NCI-H187 (cell line): ENCODE measurements around the gene MYCBP.
"Not testable (repeated sequence)": the region's sequence is repeated elsewhere in the genome, so short reads cannot be mapped to it uniquely, and the experiment has no call there.

Experiments
- DNase-seq, 2 experiments: peaks; one replicate each; lab custom pipeline; 2025; lab: John Stamatoyannopoulos, UW

Gene MYCBP, protein sequence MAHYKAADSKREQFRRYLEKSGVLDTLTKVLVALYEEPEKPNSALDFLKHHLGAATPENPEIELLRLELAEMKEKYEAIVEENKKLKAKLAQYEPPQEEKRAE

DNA sequence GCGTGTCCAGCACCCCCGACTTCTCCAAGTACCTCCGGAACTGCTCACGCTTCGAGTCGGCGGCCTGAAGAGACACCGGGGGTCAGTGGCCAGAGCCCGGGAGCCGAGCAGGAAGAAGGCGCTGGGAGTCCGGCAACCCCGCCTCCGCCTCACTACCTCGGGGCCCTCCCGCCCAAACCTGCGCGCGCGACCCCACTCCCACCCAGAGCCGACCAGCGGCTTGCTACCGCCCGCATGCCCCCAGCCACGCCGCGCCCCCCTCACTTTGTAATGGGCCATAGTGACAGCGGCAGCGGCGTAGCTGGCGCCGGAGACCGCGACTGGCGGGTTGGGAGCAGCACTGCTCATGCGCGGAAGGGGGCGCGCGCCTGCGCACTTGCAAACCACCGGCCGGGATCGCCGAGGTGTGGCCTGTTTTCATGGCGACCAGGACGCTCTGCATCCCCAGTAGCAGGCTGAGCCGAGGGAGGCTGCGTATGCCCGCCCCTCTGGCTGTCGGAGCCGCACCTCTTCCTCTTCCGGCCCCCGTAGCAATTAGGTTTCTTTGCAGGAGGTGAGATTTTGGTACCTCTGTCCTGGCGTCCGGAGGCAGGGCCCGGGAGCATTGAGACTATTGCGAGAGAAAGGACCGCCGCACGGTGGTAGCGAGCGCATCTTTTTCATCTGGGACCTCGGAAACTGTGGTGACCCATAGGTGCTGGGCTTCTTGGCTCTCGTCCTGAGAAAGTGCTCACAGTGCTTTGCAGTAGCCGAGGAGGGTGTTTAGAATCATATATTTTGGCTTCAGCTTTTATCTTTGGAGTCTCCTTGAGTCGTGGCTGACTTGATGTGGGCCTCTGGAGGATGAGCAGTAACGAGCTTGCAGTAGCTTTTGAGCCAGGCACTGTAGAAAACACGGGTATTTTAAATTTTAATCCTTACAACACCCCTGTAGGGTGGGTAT, at the start of gene MYCBP:
MYCBP (minus strand) TSS at position 322 of the 943 bp plus-strand sequence; CDS start at position 279, 43 bp downstream.
- DNase-seq: peak; percentile 87 to 93

DNA sequence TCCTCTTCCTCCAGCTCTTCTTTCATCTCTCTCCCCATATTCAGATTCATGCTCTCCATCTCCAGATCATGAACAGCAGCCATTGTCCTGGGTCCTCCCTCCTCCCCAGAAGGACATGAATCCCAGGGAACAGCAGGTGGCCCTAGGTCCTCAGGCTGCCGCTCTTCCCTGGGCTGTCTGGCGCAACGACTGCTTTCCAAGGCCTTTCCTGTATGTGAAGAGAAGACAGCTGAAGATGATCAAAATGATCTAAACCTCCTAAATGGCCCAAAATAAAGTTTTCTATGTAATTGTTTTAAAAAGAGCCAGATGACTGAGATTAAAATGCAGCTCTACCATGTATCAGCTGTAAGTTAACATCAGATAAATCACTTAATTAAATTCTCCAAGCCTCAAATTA, 46.0 kb upstream of the MYCBP start:
- no peak for DNase-seq

- DNase-seq: no peak
Observed at GRCh38 chr1:38918568-38918967, 45.4 kb upstream of the MYCBP start.

GRCh38 chr1:38917772-38918171, 44.6 kb upstream of the MYCBP start:
- no peak for DNase-seq

GRCh38 chr1:38917337-38917736, 44.2 kb upstream of the MYCBP start:
- DNase-seq: no peak

- DNase-seq: no peak
Observed at GRCh38 chr1:38915352-38915948, 42.3 kb upstream of the MYCBP start.

DNA sequence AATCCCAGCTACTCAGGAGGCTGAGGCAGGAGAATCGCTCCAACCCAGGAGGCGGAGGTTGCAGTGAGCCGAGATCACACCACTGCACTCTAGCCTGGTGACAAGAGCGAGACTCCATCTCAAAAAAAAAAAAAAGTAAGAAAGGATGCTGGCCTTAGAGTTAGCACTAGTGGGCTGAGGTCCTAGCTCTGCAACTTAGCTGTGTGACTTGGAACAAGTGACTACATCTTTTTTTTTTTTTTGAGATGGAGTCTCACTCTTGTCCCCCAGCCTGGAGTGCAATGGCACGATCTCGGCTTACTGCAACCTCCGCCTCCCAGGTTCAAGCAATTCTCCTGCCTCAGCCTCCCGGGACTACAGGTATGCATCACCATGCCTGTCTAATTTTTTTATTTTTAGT, 41.8 kb upstream of the MYCBP start:
- not testable (repeated sequence) for DNase-seq

DNA sequence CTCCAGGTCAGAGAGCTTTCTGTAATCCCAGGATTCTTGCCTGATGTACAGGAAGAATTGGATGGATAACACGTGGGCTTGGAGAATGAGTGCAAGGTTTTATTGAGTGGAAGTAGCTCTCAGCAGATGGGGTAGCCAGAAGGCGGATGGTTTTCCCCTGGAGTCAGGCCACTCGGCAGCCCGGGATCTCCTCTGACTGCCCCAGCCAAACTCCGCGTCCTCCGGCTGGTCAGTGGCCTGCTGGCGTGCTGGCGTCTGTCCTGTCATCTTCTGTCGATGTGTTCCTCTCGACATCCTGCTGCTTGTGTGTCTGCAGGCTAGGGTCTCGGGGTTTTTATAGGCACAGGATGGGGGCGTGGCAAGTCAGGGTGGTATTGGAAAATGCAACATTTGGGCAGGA, 35.7 kb upstream of the MYCBP start:
- no peak for DNase-seq

- DNase-seq: no peak
Observed at GRCh38 chr1:38905985-38906384, 32.8 kb upstream of the MYCBP start.

DNA sequence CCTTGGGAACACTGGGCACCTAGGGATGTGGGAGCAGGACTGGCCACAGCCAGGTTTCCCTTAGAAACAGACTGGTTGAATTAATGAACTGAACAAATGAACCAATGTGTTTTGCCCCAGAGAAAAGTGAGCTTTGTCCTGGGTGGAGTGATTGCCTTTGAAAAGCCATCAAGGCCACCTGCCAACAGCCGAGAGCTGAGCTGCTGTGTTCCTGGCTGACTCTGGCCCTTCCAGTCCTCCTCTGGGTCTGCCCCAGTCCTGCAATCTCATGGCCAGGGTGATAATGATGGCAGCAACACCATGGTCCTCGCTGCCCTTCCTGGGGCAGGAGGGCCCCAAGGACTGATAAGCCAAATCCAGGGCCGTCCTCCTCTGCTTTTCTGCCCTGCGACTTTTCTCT, 26.4 kb upstream of the MYCBP start:
- no peak for DNase-seq

- DNase-seq: no peak
Observed at GRCh38 chr1:38898653-38899230, 25.6 kb upstream of the MYCBP start.

GRCh38 chr1:38896169-38896568, 23.0 kb upstream of the MYCBP start:
- no peak for DNase-seq

DNA sequence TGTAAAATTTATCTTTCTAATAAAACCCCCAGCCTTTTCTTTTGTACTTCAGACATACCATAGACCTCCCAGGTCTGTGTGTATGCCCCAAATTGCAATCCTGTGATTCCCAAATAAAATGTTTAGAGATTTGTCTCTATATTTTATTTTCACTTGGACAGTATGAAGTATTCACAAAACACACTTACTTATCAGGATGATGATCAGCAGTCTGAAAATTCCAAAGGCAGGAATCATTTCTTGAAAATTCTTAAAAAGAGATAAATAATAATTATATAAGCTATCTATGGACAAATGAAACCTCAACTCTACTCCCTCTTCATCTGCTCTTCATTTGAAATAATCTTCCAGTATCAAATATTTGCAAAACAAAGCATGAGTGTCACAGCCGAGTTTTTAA, 19.8 kb upstream of the MYCBP start:
- no peak for DNase-seq

DNA sequence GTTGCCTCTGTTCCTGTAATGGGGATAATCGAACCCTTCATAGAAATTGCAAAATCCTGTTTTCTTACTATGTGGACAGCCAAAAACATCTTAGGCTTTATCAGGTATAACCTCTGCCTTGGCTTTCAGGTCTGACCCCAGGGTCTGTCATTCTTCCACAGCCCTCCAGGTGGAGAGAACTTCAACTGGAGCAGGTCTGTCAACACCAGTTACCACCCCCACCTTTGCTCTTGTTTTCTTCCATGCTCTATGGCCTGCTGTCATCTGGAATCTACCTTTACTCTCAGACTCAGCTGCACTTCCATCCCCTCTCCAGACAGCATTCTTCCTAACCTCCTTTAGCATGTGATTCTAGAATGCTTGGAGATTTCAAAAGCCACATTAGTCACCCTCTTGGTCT, 18.6 kb upstream of the MYCBP start:
- no peak for DNase-seq

DNA sequence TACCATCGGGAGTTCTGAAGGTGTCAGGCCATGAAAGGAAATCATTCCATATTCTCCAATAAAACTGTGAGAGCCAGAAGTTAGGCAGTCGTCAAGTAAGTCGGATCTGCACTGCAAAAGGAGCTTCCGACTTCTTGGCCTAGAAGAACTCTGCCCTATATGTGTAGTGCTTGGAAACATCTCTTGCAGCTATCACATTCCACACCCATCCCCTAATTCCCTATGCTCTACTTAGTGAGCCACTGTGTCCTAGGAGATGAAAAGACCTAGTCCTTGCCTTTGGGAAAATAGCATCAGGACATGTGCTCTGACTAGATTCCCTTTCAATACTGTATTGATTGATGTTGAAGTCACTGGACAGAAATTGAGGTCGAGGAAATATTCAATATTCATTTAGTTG, 16.4 kb upstream of the MYCBP start:
- DNase-seq: no peak

DNA sequence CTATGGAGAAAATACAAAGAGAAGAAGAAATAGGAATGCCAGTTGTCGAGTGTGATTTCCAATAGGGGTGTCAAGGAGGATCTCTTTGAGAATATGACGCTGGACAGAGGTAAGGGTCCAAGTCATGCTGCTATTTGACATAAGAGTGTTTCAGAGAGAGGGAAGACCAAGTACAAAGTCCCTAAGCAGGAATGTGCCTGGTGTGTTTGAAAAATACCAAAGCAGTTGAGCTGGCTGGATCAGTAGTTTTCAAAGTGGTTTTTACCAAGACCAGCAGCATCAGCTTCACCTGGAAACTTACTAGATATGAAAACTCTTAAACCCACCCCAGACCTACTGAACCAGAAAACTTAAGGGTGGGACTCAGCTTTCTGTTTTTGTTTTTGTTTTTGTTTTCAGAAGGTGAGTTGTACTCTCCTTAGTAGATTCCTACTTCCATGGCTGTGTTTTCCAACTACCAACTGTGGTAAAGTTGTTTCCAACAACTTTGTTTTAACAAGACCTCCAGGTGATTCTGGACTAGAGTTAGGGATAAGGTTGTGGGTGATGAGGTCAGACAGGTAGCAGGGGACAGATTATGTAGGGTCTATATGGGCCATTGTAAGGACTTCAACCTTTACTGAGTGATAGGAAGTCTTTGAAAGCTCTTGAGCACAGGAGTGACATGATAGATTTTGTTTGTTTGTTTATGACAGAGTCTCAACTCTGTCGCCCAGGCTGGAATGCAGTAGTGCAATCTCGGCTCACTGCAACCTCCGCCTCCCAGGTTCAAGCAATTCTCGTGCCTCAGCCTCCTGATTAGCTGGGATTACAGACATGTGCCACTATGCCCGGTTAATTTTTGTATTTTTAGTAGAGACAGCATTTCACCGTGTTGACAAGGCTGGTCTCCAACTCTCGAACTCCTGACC, 15.5 kb upstream of the MYCBP start:
- DNase-seq: no peak

DNA sequence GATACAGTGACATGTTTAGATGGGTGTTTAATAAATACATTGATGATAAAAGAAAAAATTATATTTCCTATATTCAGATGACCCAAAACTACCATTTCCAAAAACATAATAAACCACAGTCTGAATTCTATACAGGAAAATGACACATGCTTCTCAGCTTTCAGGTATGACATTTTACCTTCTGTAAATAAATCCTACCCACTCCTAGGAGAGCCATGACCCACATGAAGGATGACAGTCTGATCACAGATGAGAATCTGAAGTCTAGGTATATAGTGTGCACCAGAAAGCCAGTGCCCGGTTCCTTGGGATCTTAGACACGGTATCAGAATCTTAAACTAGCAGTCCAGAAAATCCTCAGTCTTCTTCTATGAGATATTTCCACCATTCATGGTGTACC, 11.9 kb upstream of the MYCBP start:
- DNase-seq: no peak

GRCh38 chr1:38881487-38881886, 8.3 kb upstream of the MYCBP start, which contains the start of gene GJA9:
Gene GJA9, minus strand, starts transcription at chr1:38881587. Its CDS starts 5,489 bp downstream, at chr1:38876098.
- DNase-seq: no peak

GRCh38 chr1:38875811-38876210, 2.7 kb upstream of the MYCBP start:
- no peak for DNase-seq

DNA sequence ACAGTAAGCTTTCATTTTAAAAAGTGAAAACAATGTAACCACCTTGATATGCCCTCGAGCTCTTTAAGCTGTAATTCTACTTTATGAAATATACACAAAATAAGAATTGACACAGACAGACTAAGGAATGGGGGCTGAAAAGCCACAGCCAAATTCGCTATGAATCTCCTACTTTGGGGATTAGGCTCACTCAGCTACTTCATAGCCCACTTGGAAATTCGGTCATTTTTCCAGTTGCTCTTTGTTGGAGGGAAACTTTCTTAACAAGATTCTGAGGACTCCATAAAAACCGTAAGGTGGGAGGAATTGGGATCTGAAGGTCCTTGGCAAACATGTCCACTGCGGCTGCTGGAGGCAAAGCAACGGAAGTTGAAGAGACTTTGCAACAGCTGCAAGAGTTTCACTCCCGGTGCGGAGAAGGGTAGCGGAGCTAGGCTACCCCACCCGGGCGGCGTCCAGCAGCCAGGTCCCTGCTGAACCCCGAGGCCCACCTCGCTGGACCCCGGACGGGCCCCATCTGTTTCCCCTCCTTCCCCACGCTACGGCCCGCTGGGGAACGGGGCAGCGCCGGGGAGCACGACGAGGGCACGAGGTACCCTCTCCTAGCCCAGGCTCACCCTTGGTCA, 634 bp downstream of the MYCBP start:
- DNase-seq: no peak

- no peak for DNase-seq
Observed at GRCh38 chr1:38870996-38871395, 2.2 kb downstream of the MYCBP start.
